HEK293T (cell line): Measurements from ENCODE around the gene LDHAL6B.

Experiments
- CTCF ChIA-PET: fragments of 350-600 bp; formaldehyde crosslinking; extraction: SDS; loops from one replicate; lab custom pipeline; 2021; ENCODE audit warnings: antibody characterized with exemption, inconsistent platforms; lab: Yijun Ruan, JAX
- POLR2A ChIA-PET: fragments of 350-600 bp; formaldehyde crosslinking; extraction: SDS; loops from one replicate; lab custom pipeline; 2020; ENCODE audit warnings: antibody characterized with exemption, inconsistent platforms; lab: Yijun Ruan, JAX
- DNase-seq: peaks from one replicate; pipeline ENCODE4 v3.0.0; 2012; ENCODE audit warnings: mixed read lengths; ENCODE audit errors: extremely low spot score
- ARNT ChIP-seq: fragments of 450-650 bp; IDR thresholded peaks from 2 replicates; pipeline ENCODE4 v1.6.1; 2017; ENCODE audit warnings: mild to moderate bottlenecking
- BHLHE40 ChIP-seq: fragments of 450-650 bp; IDR thresholded peaks from 2 replicates; pipeline ENCODE4 v1.6.1; 2016; ENCODE audit warnings: mild to moderate bottlenecking, moderate library complexity, borderline replicate concordance
- CTBP1 ChIP-seq: fragments of 450-650 bp; IDR thresholded peaks from 2 replicates; pipeline ENCODE4 v1.6.1; 2016; ENCODE audit warnings: borderline replicate concordance
- ELF4 ChIP-seq: fragments of 450-650 bp; IDR thresholded peaks from 2 replicates; pipeline ENCODE4 v1.6.1; 2017; ENCODE audit warnings: antibody characterized with exemption
- FOXA1 ChIP-seq: fragments of 450-650 bp; IDR thresholded peaks from 2 replicates; pipeline ENCODE4 v1.6.1; 2016; ENCODE audit warnings: mild to moderate bottlenecking
- FOXK2 ChIP-seq: fragments of 450-650 bp; IDR thresholded peaks from 2 replicates; pipeline ENCODE4 v1.6.1; 2016; ENCODE audit warnings: mild to moderate bottlenecking
- FOXM1 ChIP-seq: fragments of 450-650 bp; IDR thresholded peaks from 2 replicates; pipeline ENCODE4 v1.6.1; 2017; ENCODE audit warnings: mild to moderate bottlenecking, borderline replicate concordance
- HDGF ChIP-seq: fragments of 450-650 bp; IDR thresholded peaks from 2 replicates; pipeline ENCODE4 v1.6.1; 2017; ENCODE audit warnings: antibody characterized with exemption, borderline replicate concordance
- L3MBTL2 ChIP-seq: fragments of 450-650 bp; conservative IDR thresholded peaks from 2 replicates; pipeline ENCODE4 v1.6.1; 2016; ENCODE audit warnings: mild to moderate bottlenecking
- LEF1 ChIP-seq: fragments of 450-650 bp; IDR thresholded peaks from 2 replicates; pipeline ENCODE4 v1.6.1; 2017; ENCODE audit warnings: mild to moderate bottlenecking, borderline replicate concordance
- NFRKB ChIP-seq: fragments of 450-650 bp; IDR thresholded peaks from 2 replicates; pipeline ENCODE4 v1.6.1; 2016; ENCODE audit warnings: mild to moderate bottlenecking, moderate library complexity
- PKNOX1 ChIP-seq: fragments of 450-650 bp; IDR thresholded peaks from 2 replicates; pipeline ENCODE4 v1.6.1; 2016
- SP1 ChIP-seq: fragments of 450-650 bp; IDR thresholded peaks from 2 replicates; pipeline ENCODE4 v1.6.1; 2017
- SUZ12 ChIP-seq: fragments of 450-650 bp; IDR thresholded peaks from 2 replicates; pipeline ENCODE4 v1.6.1; 2016; ENCODE audit warnings: mild to moderate bottlenecking
- TARDBP ChIP-seq: fragments of 450-650 bp; IDR thresholded peaks from 2 replicates; pipeline ENCODE4 v1.6.1; 2016
- ZNF384 ChIP-seq: fragments of 450-650 bp; IDR thresholded peaks from 2 replicates; pipeline ENCODE4 v1.6.1; 2016

Gene LDHAL6B

GRCh38 chr15:59203008-59203407 is 3.6 kb upstream of the LDHAL6B start:
- POLR2A ChIA-PET: no interaction called here
- CTCF ChIA-PET: interaction anchor here (0.6 kb wide), 1 partner anchor 168 kb away, joined by 3 read pairs; no protein-coding TSS in a partner anchor
- no peak for DNase-seq
- TF ChIP-seq FOXA1 (no peak), HDGF (no peak), PKNOX1 (no peak), NFRKB (no peak), FOXM1 (no peak)

- TF ChIP-seq ARNT (no peak), SP1 (no peak), CTBP1 (no peak), LEF1 (no peak), BHLHE40 (no peak), FOXA1 (no peak)
- CTCF ChIA-PET: no interaction called here
Observed at GRCh38 chr15:59203657-59204056, 3.0 kb upstream of the LDHAL6B start.

DNA sequence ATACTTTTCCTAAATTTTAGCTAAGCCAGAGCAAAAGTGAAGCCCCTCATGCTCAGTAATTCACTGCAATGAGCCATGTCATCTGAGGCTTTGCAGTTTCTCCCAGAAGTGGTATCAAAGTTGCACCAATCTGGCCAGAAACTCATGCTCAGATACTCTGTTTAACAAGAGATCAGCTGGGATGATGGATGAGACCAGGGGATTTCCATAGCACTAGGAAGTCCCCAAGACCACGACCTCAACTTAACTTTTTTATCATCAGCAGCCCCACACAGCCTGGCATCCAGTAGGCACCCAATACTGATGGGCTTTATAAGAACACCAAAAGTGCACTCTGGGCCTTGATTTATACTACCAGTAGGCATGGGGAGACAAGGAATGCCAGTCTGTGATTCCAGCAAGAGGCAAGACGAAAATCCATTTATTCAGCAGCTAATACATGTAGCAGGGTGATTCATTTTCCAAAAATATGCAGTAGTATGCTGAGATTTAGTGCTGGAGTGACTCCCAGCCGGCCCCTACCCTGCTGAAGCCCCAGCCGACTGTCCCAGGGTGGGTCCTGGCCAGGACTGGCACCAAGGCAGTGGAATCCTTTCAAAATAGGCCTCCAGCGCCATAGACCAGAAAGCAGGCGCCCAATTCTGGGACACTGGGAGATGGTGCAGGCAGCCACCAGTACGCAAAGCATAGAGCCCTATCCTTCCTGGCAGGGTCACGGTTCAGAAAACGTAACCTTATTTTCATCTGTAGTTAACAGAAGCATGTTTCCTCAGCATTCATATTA is 612 bp upstream of the LDHAL6B start:
- POLR2A ChIA-PET: no interaction called here
- DNase-seq: no peak
- CTCF ChIA-PET: no interaction called here
- TF ChIP-seq FOXM1 (no peak), ARNT (no peak), HDGF (no peak), ELF4 (no peak), LEF1 (no peak), FOXK2 (no peak), SUZ12 (no peak), NFRKB (no peak), L3MBTL2 (no peak), FOXA1 (no peak), PKNOX1 (no peak), CTBP1 (no peak), BHLHE40 (no peak), ZNF384 (no peak), SP1 (no peak), TARDBP (no peak)

More at GRCh38 chr15:59203657-59204056, 3.0 kb upstream of the LDHAL6B start:
- POLR2A ChIA-PET: no interaction called here
- DNase-seq: no peak

DNA sequence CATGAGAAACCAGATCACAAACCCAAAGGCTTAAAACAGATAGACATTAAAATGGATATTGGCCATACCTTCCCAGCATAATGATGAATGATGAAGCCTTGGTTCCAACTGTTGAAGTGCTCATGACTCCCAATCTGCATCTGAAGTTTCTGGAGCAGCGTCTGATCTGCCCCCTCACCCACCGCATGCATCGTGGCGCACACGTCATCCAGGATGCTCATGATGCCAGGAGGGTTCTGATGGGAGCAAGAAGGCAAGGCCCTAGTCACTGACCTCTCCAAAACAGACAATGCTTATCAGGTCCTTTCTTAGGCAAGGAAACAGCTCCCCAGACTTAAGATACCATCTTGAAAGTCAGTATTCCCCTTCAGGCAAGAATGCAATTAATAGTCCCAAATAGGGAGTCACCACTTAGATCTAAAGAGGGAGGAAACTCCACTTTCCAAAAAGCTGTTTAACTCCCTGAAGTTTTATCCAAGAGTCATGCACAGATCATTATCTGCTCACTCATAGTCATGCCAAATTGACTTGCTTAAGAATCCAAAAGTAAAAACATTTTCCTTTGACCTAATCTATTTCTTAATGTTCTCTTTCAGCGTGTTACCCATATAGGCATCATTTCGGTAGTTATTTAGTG is 2.1 kb downstream of the LDHAL6B start:
- POLR2A ChIA-PET: no interaction called here
- CTCF ChIA-PET: no interaction called here
- no peak for DNase-seq

GRCh38 chr15:59210186-59210585 is 3.5 kb downstream of the LDHAL6B start:
- TF ChIP-seq SUZ12: no peak
- TF ChIP-seq FOXA1: no peak
- no peak for TF ChIP-seq TARDBP
- POLR2A ChIA-PET: no interaction called here
- no peak for DNase-seq
- CTCF ChIA-PET: no interaction called here

More for the DNA sequence above, 2.1 kb downstream of the LDHAL6B start:
- TF ChIP-seq LEF1: no peak
- TF ChIP-seq NFRKB: no peak
- TF ChIP-seq BHLHE40: no peak
- no peak for TF ChIP-seq ARNT
- no peak for TF ChIP-seq SUZ12
- no peak for TF ChIP-seq SP1
- no peak for TF ChIP-seq ELF4
- TF ChIP-seq PKNOX1: no peak
- no peak for TF ChIP-seq TARDBP
- TF ChIP-seq CTBP1: no peak
- TF ChIP-seq FOXK2: no peak
- no peak for TF ChIP-seq FOXA1
- no peak for TF ChIP-seq L3MBTL2
- no peak for TF ChIP-seq HDGF
- TF ChIP-seq ZNF384: no peak
- TF ChIP-seq FOXM1: no peak

- POLR2A ChIA-PET: no interaction called here
- CTCF ChIA-PET: no interaction called here
- no peak for DNase-seq
- no peak for TF ChIP-seq FOXA1
- no peak for TF ChIP-seq L3MBTL2
- no peak for TF ChIP-seq TARDBP
- TF ChIP-seq NFRKB: no peak
- TF ChIP-seq FOXM1: no peak
- no peak for TF ChIP-seq ZNF384
- TF ChIP-seq SUZ12: no peak
- no peak for TF ChIP-seq BHLHE40
- TF ChIP-seq HDGF: no peak
- TF ChIP-seq FOXK2: no peak
- no peak for TF ChIP-seq PKNOX1
- TF ChIP-seq SP1: no peak
Observed at GRCh38 chr15:59216911-59217310, 10.3 kb downstream of the LDHAL6B start.
